Activated CD4-positive, alpha-beta T cell treated with anti-CD3 and anti-CD28 coated beads, Interleukin-10, Interleukin-2, amounts not matched to agents 100 ng/mL and 50 ng/mL, durations not matched to agents 16 hours and 8 hours (primary cell): ENCODE results near the gene GBP5.
"Not testable (repeated sequence)": the region's sequence is repeated elsewhere in the genome, so short reads cannot be mapped to it uniquely, and the experiment has no call there.

Experiments used
- DNase-seq: peaks from one replicate; pipeline ENCODE4 v3.0.0-alpha.2; 2020

Gene GBP5

GRCh38 chr1:89279011-89279466 is 6.4 kb upstream of the GBP5 start:
- peak; percentile 43 for DNase-seq

GRCh38 chr1:89277725-89278124 is 5.1 kb upstream of the GBP5 start:
- DNase-seq: peak; percentile 54

- no peak for DNase-seq
Observed at GRCh38 chr1:89276690-89277089, 4.0 kb upstream of the GBP5 start.

GRCh38 chr1:89274411-89274857 is 1.8 kb upstream of the GBP5 start:
- peak; percentile 74 for DNase-seq

- no peak for DNase-seq
Observed at GRCh38 chr1:89273324-89273778, 691 bp upstream of the GBP5 start.

- DNase-seq: peak; percentile 53
Observed at GRCh38 chr1:89271341-89272015, 1.2 kb downstream of the GBP5 start.

- DNase-seq: no peak
Observed at GRCh38 chr1:89270423-89270822, 2.2 kb downstream of the GBP5 start.

- no peak for DNase-seq
Observed at GRCh38 chr1:89269277-89269676, 3.4 kb downstream of the GBP5 start.

GRCh38 chr1:89262643-89263042 is 10.0 kb downstream of the GBP5 start:
- DNase-seq: no peak

GRCh38 chr1:89261926-89262515 is 10.6 kb downstream of the GBP5 start:
- no peak for DNase-seq

GRCh38 chr1:89260566-89261255 is 11.9 kb downstream of the GBP5 start:
- no peak for DNase-seq

GRCh38 chr1:89260042-89260441 is 12.6 kb downstream of the GBP5 start:
- no peak for DNase-seq

GRCh38 chr1:89259283-89259971 is 13.2 kb downstream of the GBP5 start:
- DNase-seq: peak; percentile 73

- no peak for DNase-seq
Observed at GRCh38 chr1:89257041-89257440, 15.6 kb downstream of the GBP5 start.

- not testable (repeated sequence) for DNase-seq
Observed at GRCh38 chr1:89255581-89255980, 17.1 kb downstream of the GBP5 start.

- no peak for DNase-seq
Observed at GRCh38 chr1:89254658-89255287, 17.9 kb downstream of the GBP5 start.

GRCh38 chr1:89243046-89243445 is 29.6 kb downstream of the GBP5 start:
- no peak for DNase-seq
